Esophagus muscularis mucosa (tissue), 3 donors: ENCODE measurements around the gene EVL.

ENCODE experiments used
- CTCF ChIP-seq, 3 experiments: fragments of 200-600 bp in 2 of 3; fragments of 450-650 bp in 1 of 3; sonication (generic) in 2 of 3; IDR thresholded peaks; one replicate each; pipeline ENCODE4 v1.5.1; 2017 to 2019; ENCODE audit warnings: antibody characterized with exemption in 3 of 3, mild to moderate bottlenecking in 2 of 3, moderate library complexity in 1 of 3
- POLR2AphosphoS5 ChIP-seq, 2 donors: sonication (generic); formaldehyde crosslinking; IDR thresholded peaks; one replicate each; pipeline ENCODE4 v1.6.1; 2017; ENCODE audit warnings: antibody characterized with exemption in 2 of 2

DNA sequence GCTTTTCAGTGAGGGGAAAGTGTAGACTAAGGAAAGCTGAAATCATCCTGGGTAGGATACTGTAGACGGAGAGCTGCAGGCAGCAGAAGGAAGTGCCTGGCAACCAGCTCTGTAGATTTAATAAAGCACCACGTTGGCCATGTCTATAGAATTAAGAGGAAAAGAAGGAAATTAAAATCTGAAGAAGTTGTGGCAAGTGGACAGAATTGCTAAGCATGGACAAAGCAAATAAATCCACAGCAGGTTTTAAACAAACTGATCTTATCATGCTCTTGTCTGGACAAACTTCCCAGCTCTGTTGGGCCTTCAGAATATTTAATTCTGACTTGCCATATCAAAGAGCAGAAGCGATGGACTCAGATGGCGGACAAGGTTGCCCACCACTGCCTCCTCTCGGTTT lies 27.2 kb upstream of the EVL start:
- TF ChIP-seq CTCF (IDR thresholded peaks at IDR 0.05) (no peak), POLR2AphosphoS5 (IDR thresholded peaks at IDR 0.05) (no peak)
